ENCODE results near the gene ID2.

Gene ID2, protein sequence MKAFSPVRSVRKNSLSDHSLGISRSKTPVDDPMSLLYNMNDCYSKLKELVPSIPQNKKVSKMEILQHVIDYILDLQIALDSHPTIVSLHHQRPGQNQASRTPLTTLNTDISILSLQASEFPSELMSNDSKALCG

DNA sequence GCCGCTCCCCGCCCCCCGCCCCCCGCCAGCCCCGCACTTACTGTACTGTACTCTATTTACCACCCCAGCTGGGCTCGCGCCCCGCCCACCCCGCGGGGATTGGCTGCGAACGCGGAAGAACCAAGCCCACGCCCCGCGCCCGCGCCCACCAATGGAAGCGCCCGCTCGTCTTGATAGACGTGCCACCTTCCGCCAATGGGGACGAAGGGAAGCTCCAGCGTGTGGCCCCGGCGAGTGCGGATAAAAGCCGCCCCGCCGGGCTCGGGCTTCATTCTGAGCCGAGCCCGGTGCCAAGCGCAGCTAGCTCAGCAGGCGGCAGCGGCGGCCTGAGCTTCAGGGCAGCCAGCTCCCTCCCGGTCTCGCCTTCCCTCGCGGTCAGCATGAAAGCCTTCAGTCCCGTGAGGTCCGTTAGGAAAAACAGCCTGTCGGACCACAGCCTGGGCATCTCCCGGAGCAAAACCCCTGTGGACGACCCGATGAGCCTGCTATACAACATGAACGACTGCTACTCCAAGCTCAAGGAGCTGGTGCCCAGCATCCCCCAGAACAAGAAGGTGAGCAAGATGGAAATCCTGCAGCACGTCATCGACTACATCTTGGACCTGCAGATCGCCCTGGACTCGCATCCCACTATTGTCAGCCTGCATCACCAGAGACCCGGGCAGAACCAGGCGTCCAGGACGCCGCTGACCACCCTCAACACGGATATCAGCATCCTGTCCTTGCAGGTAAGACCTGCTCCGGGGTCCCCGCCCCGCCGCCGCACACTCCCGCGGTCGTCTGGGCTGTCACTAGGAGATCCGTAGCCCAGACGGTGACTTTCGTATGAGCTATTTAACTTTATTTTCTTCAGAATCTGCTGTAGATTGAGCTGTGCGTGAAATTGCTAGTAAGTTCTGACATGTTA is at the start of gene ID2:
Gene ID2, plus strand, starts transcription at position 271 of the 907 bp plus-strand sequence. Its CDS starts 110 bp downstream, at position 381.
- peak; percentile 97 to 99 for DNase-seq (ENCODE audit: low read depth in 2 of 2)

DNA sequence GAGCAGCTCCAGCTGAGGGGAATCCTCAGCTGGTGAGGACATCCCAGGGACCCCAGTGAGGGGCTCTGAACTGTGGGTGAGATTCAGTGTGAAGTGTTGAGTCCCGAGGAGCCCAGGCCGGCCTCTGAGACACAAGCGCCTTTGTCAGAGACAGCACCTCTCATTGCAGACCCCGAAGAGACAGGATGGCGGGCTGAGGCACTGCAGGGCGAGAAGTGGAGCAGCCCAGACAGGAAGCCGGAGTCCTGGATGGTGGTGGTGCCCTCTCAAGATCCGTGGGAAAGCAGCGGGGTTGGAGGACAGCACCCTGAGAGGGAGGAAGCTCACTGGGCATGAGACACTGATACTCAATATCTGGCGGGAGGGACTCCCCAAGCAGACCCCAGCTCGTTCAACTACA is 49.1 kb upstream of the ID2 start:
- DNase-seq (ENCODE audit: low read depth in 2 of 2) = no peak

DNA sequence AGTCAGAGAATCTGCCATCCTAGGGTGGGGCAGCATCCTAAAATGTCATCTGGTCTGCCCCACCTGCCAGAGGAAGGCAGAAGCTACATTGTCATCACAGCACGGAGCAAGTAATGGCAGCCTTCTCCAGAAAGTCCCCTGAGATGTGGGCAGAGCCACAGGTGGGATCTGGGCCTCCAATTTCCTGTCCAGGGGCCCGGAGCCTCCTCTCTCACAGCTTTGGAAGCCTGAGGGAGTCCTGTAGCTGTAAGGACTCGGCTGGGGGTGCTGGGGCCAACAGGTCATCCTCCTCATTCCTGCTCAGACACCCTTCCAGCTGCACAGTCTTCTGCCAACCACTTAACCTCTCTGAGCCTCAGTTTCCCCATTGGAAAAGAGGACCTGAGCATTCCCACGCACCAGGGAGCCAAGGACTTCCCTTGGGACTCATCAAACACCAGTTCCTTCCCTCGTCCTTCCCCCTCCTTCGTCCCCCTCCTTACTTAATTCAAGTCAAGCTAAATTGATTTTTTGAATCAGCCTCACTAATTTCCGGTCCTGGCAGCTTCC is 48.6 kb upstream of the ID2 start:
- no peak for DNase-seq (ENCODE audit: low read depth in 2 of 2)

DNA sequence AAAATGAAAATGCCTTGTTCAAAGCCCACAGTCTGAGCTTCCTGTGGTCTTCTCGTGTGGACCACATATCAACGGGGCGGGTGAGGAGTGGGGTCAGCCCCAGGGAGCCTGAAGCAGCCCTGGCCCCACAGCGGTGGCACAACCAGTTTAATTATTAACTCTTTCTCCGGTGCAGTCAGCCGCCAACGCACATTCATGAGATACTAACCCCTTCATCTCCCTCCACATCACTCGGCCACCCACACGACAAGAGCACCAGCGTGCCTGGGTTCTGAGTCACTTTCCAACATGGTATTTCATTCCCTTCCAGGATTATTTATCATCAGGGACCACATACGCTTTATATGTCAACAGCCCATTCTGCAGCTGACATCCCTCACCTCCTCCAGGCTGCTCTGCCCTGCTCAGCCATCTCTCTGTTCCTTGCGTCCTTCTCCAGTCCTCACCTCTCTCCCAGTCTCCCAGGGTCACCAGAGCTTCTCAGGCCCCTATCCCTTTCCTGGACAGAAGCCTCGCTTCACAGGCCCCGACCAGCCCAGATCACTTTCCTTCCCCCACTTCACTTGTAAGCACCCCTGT is 48.0 kb upstream of the ID2 start:
- no peak for DNase-seq (ENCODE audit: low read depth in 2 of 2)

DNA sequence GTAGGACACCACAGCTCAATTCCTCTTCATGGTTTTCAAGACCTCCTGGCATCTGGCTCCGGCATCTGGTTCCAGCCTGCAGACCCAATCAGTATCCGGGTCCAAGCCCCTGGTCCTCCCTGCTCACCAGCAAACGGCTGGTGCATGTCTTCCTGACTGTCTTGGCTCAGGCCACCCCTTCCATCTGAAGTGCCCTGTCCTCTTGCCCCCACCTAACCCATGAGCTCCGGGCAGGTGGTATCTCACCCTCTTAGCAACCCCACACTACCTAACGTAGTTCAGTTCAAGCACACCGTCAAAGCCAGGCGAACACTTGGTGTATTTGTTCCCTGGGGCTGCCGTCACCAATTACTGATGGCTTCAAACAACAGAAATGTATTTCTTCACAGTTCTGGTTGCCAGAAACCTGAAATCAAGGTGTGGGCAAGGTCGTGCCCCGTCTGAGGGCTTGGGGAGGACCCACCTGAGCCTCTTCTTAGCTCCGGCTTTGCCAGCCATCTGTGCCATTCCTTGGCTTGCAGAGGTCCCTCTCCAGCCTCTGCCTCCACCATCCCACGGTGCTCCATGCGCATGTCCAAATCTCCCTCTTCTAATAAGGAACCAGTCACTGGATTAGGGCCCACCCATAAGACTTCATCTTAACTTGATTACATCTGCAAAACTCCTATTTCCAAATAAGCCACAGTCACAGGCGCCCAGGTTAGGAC is 47.2 kb upstream of the ID2 start:
- DNase-seq (ENCODE audit: low read depth in 2 of 2) = no peak

DNA sequence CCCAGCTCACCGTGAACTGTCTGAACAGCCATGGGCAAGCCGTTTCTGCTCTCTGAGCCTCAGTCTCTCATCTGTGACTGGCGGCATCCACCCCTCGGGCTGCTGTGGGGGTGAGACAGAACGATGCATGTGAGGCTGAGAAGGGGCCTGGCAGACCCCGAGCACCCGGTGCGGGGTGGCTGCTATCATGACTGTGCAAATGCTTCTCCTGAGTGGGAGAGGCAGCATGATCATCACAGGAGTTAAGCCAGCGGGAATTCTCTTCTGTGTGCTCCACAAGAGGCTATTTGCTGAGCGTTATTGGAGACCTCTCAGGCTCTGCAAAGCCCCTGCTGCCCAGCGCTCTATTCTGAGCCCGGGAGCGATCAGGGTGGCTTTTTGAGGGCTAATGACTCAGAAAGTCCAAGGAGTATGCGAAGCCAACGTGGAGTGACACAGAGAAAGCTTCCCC is 45.8 kb upstream of the ID2 start:
- DNase-seq (ENCODE audit: low read depth in 2 of 2) = no peak

DNA sequence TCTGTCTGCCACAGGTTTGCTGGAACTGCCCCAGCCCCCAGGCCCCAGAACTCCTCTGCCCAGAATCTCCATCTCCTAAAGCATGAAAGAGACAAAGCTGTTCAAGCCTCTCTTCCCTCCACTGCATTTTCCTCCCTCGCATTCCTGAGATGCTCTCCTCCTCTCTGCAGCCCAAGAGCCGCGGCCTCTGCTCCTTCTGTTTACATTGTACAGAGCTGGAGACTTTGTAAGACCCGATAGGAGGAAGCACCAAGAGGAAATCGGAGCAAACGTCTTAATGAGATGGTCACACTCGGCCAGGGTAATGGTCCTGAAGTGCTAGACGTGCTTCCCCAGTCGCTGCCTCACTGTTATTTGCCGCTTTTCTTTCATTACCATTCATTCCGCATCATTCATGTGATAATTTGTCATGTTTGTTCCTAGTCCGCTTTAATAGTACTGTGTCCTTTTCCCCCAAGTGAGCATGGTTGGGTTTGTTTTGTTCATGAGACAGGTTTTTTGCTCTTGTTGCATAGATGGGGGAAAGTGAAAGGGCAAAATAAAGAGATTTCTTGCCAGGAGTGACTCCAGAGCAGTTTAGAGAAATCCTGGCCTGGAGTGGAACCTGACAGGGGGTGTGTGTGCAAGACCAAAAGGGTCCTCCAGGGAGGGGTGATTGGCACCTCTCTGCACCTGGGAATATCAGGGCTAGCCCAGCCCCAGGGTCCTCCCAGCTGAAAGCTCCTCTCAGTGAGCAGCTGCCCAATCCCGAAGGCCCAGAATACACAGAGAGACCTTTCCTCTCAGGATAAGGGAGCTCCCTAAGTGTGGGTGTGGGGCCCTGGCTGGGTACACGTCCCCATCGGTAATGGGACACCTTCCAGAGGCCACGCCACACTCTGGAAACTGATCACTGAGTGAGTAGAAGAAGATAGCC is 44.9 kb upstream of the ID2 start:
- DNase-seq (ENCODE audit: low read depth in 2 of 2) = no peak

DNA sequence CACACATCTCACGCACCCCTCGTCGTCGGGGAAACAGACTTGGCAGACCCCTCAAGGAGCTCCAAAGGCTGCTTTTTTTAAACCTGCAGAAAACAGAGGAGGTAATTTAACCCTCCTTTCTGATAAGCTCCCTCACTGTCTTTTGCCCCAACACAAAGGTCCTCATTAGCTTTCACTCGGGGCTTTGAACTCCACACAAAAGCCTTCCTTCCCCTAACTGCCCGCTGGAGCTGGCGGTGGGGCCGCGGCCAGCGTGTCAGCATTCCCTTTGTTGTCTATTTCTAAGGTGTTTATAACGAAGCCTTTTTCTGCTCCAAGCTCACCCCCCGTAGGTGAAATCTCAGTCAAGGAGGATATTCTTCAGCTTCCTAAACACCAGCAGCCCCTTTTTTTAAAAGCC is 43.5 kb upstream of the ID2 start:
- DNase-seq (ENCODE audit: low read depth in 2 of 2) = no peak

DNA sequence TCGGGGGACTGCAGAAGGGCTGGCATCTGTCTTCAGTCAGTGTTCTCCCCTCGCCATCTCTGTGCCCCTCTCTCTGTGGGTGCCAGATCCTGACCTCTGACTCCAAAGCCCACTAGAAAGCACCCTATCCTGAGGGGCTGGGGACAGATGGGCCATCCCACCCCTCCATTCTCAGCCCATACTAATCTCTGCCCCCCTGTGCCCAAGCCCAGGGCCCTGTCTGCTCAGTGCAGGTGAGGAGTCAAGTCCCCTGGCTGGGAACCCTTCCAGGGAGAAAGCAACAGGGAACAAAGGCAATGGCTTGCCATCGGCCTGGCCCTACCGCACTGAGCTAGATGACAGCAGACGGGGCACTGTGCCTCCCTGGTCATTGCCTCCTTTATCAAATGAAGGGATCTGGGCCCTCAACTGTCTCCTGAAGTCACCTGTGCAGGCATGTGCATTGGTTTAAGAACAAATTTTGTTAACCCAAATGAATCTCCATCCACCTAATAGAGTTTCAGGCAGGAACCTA is 42.7 kb upstream of the ID2 start:
- no peak for DNase-seq (ENCODE audit: low read depth in 2 of 2)

DNA sequence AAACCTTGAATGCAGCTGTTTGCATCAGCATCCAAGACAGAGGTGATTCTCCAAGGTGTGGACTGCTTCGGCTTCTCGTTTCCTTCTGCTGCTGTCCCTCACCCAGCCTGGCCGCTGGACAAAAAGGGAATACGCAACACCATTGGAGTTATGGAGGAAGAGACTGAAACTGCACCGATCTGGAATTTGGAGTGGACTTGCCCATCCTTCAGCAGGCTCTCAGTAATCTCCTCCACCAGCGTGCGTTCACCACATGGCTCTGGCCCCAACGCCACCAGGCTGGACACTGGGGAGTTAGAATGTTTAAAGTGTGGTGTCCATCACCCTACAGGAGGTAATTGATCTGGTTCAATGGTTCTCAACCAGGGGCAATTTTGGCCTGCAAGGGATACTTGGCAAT is 41.4 kb upstream of the ID2 start:
- DNase-seq (ENCODE audit: low read depth in 2 of 2) = no peak

DNA sequence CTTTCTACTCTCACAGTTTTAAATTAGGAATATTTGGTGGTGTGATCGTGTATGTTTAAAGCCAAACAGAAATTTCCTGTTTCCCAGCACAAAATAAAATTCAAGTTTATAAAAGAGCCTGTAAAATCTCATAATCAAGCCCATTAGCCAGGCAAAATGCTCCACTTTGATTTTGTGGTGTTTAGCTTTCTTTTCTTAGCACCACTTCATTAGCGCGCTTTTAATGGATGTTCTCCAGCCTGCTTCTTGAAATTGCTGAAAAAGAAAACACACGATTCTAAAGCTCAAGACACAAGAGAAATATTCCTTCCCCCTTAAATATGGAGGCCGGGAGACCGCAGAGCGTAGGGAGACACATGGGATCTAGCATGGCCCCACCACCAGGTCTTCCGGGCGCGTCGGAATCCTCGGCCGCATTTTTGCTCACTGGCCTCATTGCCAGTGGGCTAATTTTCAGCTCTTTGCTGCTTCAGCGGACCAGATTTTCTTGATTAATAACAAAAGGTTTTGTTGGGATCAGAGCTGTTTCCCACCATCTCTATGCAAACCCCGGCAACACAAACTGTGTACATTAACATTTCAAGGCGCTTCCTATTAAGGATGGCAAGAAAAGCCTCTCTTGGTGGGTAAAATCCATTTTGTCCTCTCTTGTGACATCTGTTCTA is 40.4 kb upstream of the ID2 start:
- DNase-seq (ENCODE audit: low read depth in 2 of 2) = no peak

DNA sequence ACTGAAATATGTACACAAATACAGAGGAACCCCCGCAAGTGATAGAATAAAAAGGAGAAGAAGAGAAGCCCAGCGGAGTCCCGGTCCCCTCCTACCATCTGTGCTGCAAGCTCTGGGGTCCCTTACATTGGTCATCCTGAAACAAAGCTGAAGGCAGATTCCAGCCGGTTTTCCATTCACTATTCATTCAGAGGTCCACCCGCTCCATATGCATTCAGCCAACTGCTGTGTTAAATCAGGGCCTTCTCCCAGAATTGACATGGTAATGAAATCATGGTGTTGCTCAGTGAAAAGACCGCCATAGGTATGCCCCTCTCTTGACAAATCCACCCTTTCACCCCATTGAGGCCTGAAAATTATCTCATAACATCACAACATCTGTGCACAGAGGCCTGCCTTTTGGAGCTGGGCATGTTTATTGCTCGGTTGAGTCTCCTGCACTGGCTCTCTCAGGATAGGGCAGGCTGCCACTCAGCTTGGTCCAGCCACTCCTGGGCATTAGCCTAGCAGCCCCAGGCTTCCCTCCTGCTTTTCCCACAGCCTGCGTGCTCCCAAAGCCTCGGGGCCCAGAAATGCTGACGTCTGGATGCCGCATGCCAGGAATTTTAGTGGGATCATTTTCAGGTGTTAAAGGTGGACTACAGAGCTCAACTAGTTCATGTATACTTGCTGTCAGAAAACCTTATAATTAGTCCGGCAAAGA is 39.3 kb upstream of the ID2 start:
- DNase-seq (ENCODE audit: low read depth in 2 of 2) = no peak

DNA sequence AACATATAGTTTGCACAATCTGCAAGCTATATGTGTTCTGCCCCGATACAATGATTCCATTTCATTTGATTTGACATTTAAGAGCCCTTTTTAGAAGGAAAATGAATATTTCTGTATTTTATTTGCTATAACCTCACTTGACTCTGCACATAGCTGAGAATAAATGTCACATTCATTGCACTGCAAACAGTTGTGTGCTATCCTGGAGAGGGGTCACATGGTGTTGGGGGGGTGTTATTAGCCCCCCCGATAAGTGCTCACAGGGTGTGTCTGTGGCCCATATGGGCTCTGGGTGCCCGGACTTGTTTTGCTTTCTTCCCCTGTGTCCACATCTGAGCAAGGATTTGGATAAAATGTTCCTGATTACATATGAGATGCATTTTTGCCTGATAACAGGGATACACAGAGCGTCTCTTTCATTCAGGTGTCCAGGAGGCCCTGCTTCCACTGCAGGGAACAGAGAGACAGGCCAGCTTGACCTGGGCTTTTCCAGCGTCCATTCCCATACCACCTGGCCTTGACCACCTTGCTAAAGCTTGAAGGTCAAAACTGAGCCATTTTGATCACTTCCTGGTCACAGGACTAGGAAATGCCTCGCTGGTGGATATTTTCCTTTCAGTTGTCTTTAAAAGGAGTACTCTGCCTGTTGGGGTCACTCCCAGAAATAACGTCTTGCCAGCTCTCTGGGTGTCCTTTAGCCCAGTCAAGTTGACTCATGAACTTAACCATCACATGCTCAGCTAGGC is 38.4 kb upstream of the ID2 start:
- no peak for DNase-seq (ENCODE audit: low read depth in 2 of 2)

DNA sequence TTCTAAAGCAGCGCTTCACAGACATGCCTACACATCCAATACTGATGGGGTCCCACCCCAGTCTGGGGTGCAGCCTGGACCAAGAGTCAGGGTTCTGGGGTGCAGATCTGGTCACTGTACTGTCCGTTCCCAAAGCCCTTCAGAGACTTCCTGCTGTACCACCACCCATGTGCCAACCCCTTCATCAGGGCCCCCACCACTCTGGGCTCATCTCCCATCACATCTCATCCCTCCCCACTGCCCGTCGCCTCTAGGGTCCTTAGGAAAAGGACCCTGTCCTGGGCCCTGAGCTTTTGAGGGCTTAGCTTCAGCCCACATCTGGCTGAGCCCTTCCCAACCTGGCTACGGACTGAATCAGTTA is 37.9 kb upstream of the ID2 start:
- no peak for DNase-seq (ENCODE audit: low read depth in 2 of 2)

DNA sequence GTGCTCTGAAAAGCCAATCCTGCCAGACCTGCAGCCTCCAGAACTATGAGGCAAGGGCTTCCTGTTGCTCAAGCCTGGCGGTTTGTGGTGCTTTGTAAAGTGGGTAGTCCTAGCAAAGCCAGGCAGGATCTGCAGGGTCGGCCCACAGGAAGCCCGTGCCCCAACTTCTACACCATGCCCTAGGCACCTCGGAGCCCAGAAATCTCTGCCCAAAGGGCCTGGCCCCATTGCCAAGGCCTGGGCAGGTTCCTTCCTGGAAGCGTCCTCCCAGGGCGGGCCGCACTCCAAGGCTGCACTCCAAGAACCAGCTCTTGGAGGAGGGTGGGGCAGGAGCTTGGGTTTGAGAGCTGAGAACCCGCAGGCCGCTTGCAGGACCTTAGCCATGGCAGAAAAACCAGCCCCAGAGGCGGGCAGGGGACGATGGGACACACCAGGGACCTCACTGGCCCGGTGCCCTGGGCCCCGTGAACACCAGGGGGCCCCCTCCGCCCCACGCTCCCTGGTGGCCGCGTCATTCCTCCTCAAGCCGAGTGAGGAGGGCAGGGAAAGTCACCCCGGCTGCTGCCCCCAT is 37.2 kb upstream of the ID2 start:
- no peak for DNase-seq (ENCODE audit: low read depth in 2 of 2)

DNA sequence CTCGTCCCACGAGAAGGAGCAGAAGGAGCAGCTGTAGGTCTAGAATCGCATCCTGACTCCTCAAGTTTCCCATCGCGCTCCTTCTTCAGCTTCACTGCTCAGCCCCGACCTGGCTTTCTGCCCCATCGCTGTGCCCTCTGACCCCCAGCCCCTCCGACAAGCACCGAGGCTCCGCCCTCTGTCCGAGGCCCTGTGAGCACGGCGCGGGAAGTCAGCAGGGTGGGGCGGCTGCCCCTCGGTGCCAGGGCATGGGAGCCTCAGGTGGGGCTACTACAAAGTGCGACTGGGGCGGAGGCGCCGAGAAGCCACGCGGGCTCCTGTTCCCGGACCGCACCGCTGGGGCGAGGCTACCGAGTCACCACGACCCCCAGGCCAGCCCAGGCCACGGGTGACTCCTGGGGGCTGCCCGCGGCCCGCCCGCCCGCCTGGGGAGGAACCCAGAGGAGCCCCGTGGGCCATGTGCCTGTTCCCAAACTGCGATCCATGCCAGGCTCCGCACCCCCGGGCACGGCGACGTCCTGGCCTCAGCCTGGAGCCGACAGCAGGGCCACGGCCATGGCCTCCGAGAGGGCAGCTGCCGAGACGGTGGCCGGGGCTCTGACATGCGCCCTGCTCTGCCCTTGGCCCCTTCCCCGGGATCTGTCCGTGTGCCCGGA is 36.6 kb upstream of the ID2 start:
- DNase-seq (ENCODE audit: low read depth in 2 of 2) = no peak

DNA sequence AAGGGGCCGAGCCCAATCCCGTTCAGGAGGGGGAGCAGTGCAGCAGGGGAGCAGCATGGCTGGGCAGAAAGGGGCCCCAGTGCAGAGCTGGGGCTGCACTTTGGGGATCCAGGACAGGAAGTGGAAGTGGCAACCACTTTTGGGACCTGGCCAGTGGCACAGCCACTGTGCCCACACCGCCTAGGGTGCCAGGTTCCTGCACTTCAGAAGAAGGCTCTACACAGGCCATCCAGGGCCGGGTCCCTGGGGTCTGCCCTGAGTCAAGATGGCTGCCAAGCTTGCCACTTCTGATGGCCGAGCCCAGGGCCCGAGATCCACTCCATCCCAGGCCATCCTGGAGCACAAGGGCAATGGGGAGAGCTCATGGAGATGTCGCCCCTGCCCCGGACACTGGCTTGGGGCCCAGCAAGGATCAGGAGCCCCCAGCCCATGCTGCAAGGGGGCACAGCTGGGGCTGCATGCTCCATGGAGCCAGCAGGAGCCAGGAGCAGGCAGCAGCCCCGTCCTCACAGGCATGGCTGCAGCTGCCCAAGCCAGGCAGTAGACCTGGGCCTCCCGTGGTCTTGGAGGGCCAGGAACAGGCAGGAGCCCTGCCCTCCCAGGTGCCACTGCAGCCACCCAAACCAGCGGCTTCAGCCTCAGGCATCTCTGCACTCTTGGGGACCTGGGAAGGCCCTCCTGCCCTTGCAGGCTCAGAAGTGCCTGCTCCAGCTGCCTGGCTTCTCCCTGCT is 35.0 kb upstream of the ID2 start:
- DNase-seq (ENCODE audit: low read depth in 2 of 2) = no peak
